ENCODE data around the gene SPEN. TPM values are rescaled to one million over a fixed set of nuclear protein-coding genes. Genes with fewer than 3 reads are reported as not detected.

The SPEN gene
- total and polyA plus RNA-seq, 2 of the 4 experiments (the other 2 are of a cell fraction): 7.6 to 15.8 TPM

GRCh38 chr1:15915991-15916390 is 68.5 kb downstream of the SPEN start:
- Histone ChIP-seq H3K9ac (ENCODE audit: low read depth, low read length) (peak overlapping the region; percentile 21; the same call in 1 of the 2 replicates), H3K79me1 (ENCODE audit: low read depth in 1 of 2, low read length in 2 of 2) (peaks cover 32 to 66% of the 10 kb centered on the region in 2 experiments), H4K8ac (ENCODE audit: low read depth in 2 of 2, low read length in 2 of 2) (peak overlapping the region in 1 of 2 experiments; percentile 62; a peak in 2 of 4 replicates), H2BK120ac (ENCODE audit: low read depth, low read length) (peak overlapping the region; percentile 58; the same call in 1 of the 2 replicates), H3K4me3 (ENCODE audit: insufficient read depth, low read depth, low read length) (peak overlapping the region; percentile 24; the same call in 1 of the 2 replicates), H2AFZ (replicated peaks; ENCODE audit: low read length, poor library complexity) (no peak overlapping the region), H2BK5ac (ENCODE audit: low read depth, low read length, poor library complexity, severe bottlenecking) (peak overlapping the region; percentile 74), H3K56ac (ENCODE audit: extremely low read depth, insufficient read depth, low read length) (peak overlapping the region; percentile 3; the same call in 1 of the 2 replicates), H3K4ac (ENCODE audit: low read depth, low read length) (peak overlapping the region; percentile 42; the same call in 1 of the 2 replicates), H4K91ac (ENCODE audit: insufficient read depth, low read depth, low read length) (no peak overlapping the region), H2AK5ac (ENCODE audit: low read depth, low read length) (peak overlapping the region; percentile 39; the same call in 1 of the 2 replicates), H3K23ac (ENCODE audit: low read depth, low read length) (peak overlapping the region; percentile 91; the same call in 1 of the 2 replicates), H4K20me1 (ENCODE audit: insufficient read depth, low read length) (no peaks in the 10 kb centered on the region), H3K9me3 (ENCODE audit: control insufficient read depth, insufficient read depth, low read length) (no peaks in the 10 kb centered on the region), H3K4me2 (ENCODE audit: low read depth, low read length) (peak overlapping the region; percentile 92), H3K27me3 (ENCODE audit: control insufficient read depth, insufficient read depth, low read length) (no peaks in the 10 kb centered on the region), H3K18ac (ENCODE audit: low read depth, low read length) (peak overlapping the region; percentile 49; the same call in 1 of the 2 replicates), H3K9me1 (ENCODE audit: insufficient read depth, low read length) (peaks cover 6% of the 10 kb centered on the region; the same call in 1 of the 2 replicates), H3K14ac (replicated peaks; ENCODE audit: low read depth, low read length) (peak overlapping the region; percentile 86), H2BK20ac (ENCODE audit: low read depth, low read length) (no peak overlapping the region; the same call in 1 of the 2 replicates), H2AK9ac (replicated peaks; ENCODE audit: low read depth, low read length, poor library complexity) (no peak overlapping the region), H3K27ac (ENCODE audit: insufficient read depth, low read length) (peak overlapping the region; percentile 45; the same call in 1 of the 2 replicates), H4K5ac (ENCODE audit: low read depth, low read length) (no peak overlapping the region), H2BK15ac (ENCODE audit: low read depth, low read length) (no peak overlapping the region; the same call in 2 of the 3 replicates), H3K36me3 (ENCODE audit: control insufficient read depth, insufficient read depth, low read length) (peaks cover 8% of the 10 kb centered on the region), H3K4me1 (ENCODE audit: control insufficient read depth, insufficient read depth, low read length) (peaks cover 4% of the 10 kb centered on the region)
- in situ Hi-C loops (cut with MboI; ENCODE audit: low sequenced_read_pairs) (no loop called here), dilution Hi-C loops (cut with HindIII; ENCODE audit: low sequenced_read_pairs, unreplicated experiment) (no loop called here), intact Hi-C loops (cut with micrococcal nuclease) (loop anchor here (5.0 kb wide), 1 partner anchor 64 kb away; no protein-coding TSS in a partner anchor)
- DNase-seq (peak; percentile 41), ATAC-seq (ENCODE audit: low read depth) (peak; percentile 30; the same call in 1 of the 2 replicates)
- TF ChIP-seq ELK1 (IDR thresholded peaks at IDR 0.05; ENCODE audit: borderline replicate concordance, low read depth, low read length): no peak
- no peak for TF ChIP-seq USF2 (IDR thresholded peaks at IDR 0.05; ENCODE audit: low read depth, low read length)
- no peak for TF ChIP-seq CHD1 (IDR thresholded peaks at IDR 0.05; ENCODE audit: low read depth, low read length)
- TF ChIP-seq POLR2A (IDR thresholded peaks at IDR 0.05; ENCODE audit: low read depth, low read length): no peak
- TF ChIP-seq NFE2L2 (IDR thresholded peaks at IDR 0.05; ENCODE audit: low read depth, low read length): no peak
- TF ChIP-seq CEBPB (IDR thresholded peaks at IDR 0.05; ENCODE audit: low read depth, low read length): no peak
- no peak for TF ChIP-seq RAD21 (IDR thresholded peaks at IDR 0.05; ENCODE audit: low read length)
- TF ChIP-seq MXI1 (IDR thresholded peaks at IDR 0.05; ENCODE audit: borderline replicate concordance, low read depth, low read length): no peak
- TF ChIP-seq RCOR1 (IDR thresholded peaks at IDR 0.05; ENCODE audit: insufficient replicate concordance, low read length): no peak
- no peak for TF ChIP-seq SMC3 (IDR thresholded peaks at IDR 0.05; ENCODE audit: low read depth, low read length)
- TF ChIP-seq CTCF (conservative IDR thresholded peaks at IDR 0.05; ENCODE audit: low read depth, low read length): no peak
- no peak for TF ChIP-seq MAFK (IDR thresholded peaks at IDR 0.05; ENCODE audit: low read depth, low read length)
- TF ChIP-seq BHLHE40 (IDR thresholded peaks at IDR 0.05; ENCODE audit: low read depth, low read length): no peak
- CTCF ChIA-PET: interaction anchor here (0.6 to 1.5 kb wide), 2 partner anchors 18 to 100 kb away, joined by 3 read pairs; no protein-coding TSS in a partner anchor
- no TSS peak for BruUV-seq (replicated peaks)
- WGBS, 2 experiments (ENCODE audit: extremely low coverage in 2 of 2, insufficient read length in 1 of 2): no CpG with 5 or more reads among the region's 4 CpGs
- POLR2A ChIA-PET (ENCODE audit: unreplicated experiment): interaction anchor here (0.6 kb wide), 1 partner anchor 69 kb away, joined by 4 read pairs; the partner anchor contains the start of gene SPEN
